ENCODE results near the gene EVX2.

Gene EVX2

DNA sequence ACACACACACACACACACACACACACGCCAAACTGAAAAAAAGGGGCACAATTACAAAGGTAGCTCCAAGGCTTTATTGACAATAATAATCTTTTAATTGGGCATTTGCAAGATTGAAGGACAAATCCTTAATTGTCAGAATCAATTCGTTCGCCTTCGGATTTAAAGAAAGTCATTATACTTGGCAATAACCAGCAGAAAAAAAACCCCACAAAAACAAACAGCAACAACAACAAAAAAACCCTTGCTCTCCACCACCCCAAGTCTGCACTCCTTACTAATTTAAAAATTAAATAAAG is 44.0 kb upstream of the EVX2 start:
- Histone ChIP-seq H3K36me3 (ENCODE audit: control insufficient read depth, insufficient read depth, low read length) (no peaks in the 10 kb centered on the region), H3K4me3 (ENCODE audit: low read depth, low read length) (peak overlapping the region; percentile 49; the same call in 1 of the 2 replicates), H3K9ac (ENCODE audit: low read length) (peak overlapping the region; percentile 80), H3K9me3 (ENCODE audit: control insufficient read depth, insufficient read depth, low read depth, low read length) (no peaks in the 10 kb centered on the region), H3K4me1 (ENCODE audit: control insufficient read depth, insufficient read depth, low read length) (peaks cover 13% of the 10 kb centered on the region), H3K27ac (ENCODE audit: low read depth, low read length) (no peak overlapping the region), H3K27me3 (ENCODE audit: control insufficient read depth, insufficient read depth, low read length) (peaks cover 100% of the 10 kb centered on the region)

GRCh38 chr2:176126929-176127773 is 43.4 kb upstream of the EVX2 start:
- H3K4me1 ChIP-seq (ENCODE audit: control insufficient read depth, insufficient read depth, low read length), result peaks cover 13% of the 10 kb centered on the region
- H3K27me3 ChIP-seq (ENCODE audit: control insufficient read depth, insufficient read depth, low read length), result peaks cover 100% of the 10 kb centered on the region
- H3K27ac ChIP-seq (ENCODE audit: low read depth, low read length), result no peak overlapping the region; the same call in 1 of the 2 replicates
- no peaks in the 10 kb centered on the region for H3K36me3 ChIP-seq (ENCODE audit: control insufficient read depth, insufficient read depth, low read length)
- no peaks in the 10 kb centered on the region for H3K9me3 ChIP-seq (ENCODE audit: control insufficient read depth, insufficient read depth, low read depth, low read length)
- peak overlapping the region; percentile 80 for H3K9ac ChIP-seq (ENCODE audit: low read length)
- peak overlapping the region; percentile 11; the same call in 1 of the 2 replicates for H3K4me3 ChIP-seq (ENCODE audit: low read depth, low read length)

DNA sequence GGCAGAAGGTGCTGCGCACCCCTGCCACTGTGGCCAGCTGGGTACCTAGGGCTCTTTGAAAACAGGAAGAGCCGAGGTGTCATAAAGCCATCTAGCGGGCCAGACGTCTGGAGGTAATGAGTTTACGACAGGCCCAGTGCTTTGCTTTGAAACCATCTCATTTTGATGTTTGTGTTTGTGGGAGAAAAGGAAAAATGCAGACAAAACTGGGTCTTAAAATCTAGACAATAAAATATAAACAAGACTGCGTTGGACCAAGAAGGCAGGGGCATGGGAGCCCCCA is 42.0 kb upstream of the EVX2 start:
- Histone ChIP-seq H3K4me3 (ENCODE audit: low read depth, low read length) (no peak overlapping the region), H3K9ac (ENCODE audit: low read length) (peak overlapping the region; percentile 72), H3K27me3 (ENCODE audit: control insufficient read depth, insufficient read depth, low read length) (peaks cover 100% of the 10 kb centered on the region), H3K4me1 (ENCODE audit: control insufficient read depth, insufficient read depth, low read length) (peaks cover 13% of the 10 kb centered on the region), H3K9me3 (ENCODE audit: control insufficient read depth, insufficient read depth, low read depth, low read length) (no peaks in the 10 kb centered on the region), H3K27ac (ENCODE audit: low read depth, low read length) (no peak overlapping the region; the same call in 1 of the 2 replicates), H3K36me3 (ENCODE audit: control insufficient read depth, insufficient read depth, low read length) (no peaks in the 10 kb centered on the region)

- H3K4me1 ChIP-seq (ENCODE audit: control insufficient read depth, insufficient read depth, low read length), result peaks cover 13% of the 10 kb centered on the region
- H3K4me3 ChIP-seq (ENCODE audit: low read depth, low read length), result no peak overlapping the region; the same call in 1 of the 2 replicates
- no peaks in the 10 kb centered on the region for H3K9me3 ChIP-seq (ENCODE audit: control insufficient read depth, insufficient read depth, low read depth, low read length)
- no peak overlapping the region; the same call in 1 of the 2 replicates for H3K27ac ChIP-seq (ENCODE audit: low read depth, low read length)
- H3K36me3 ChIP-seq (ENCODE audit: control insufficient read depth, insufficient read depth, low read length), result no peaks in the 10 kb centered on the region
- peak overlapping the region; percentile 69 for H3K9ac ChIP-seq (ENCODE audit: low read length)
- H3K27me3 ChIP-seq (ENCODE audit: control insufficient read depth, insufficient read depth, low read length), result peaks cover 100% of the 10 kb centered on the region
Observed at GRCh38 chr2:176124947-176125771, 41.4 kb upstream of the EVX2 start.

GRCh38 chr2:176124110-176124946 is 40.6 kb upstream of the EVX2 start:
- Histone ChIP-seq H3K4me3 (ENCODE audit: low read depth, low read length) (peak overlapping the region; percentile 57; the same call in 1 of the 2 replicates), H3K9ac (ENCODE audit: low read length) (peak overlapping the region; percentile 69), H3K27ac (ENCODE audit: low read depth, low read length) (no peak overlapping the region; the same call in 1 of the 2 replicates), H3K9me3 (ENCODE audit: control insufficient read depth, insufficient read depth, low read depth, low read length) (no peaks in the 10 kb centered on the region), H3K36me3 (ENCODE audit: control insufficient read depth, insufficient read depth, low read length) (no peaks in the 10 kb centered on the region), H3K4me1 (ENCODE audit: control insufficient read depth, insufficient read depth, low read length) (peaks cover 13% of the 10 kb centered on the region), H3K27me3 (ENCODE audit: control insufficient read depth, insufficient read depth, low read length) (peaks cover 100% of the 10 kb centered on the region)

- H3K27me3 ChIP-seq (ENCODE audit: control insufficient read depth, insufficient read depth, low read length), result peaks cover 100% of the 10 kb centered on the region
- H3K4me1 ChIP-seq (ENCODE audit: control insufficient read depth, insufficient read depth, low read length), result peaks cover 8% of the 10 kb centered on the region
- H3K9me3 ChIP-seq (ENCODE audit: control insufficient read depth, insufficient read depth, low read depth, low read length), result no peaks in the 10 kb centered on the region
- no peaks in the 10 kb centered on the region for H3K36me3 ChIP-seq (ENCODE audit: control insufficient read depth, insufficient read depth, low read length)
- no peak overlapping the region for H3K27ac ChIP-seq (ENCODE audit: low read depth, low read length)
- H3K4me3 ChIP-seq (ENCODE audit: low read depth, low read length), result peak overlapping the region; percentile 57
- H3K9ac ChIP-seq (ENCODE audit: low read length), result peak overlapping the region; percentile 69
Observed at GRCh38 chr2:176123411-176124109, 39.8 kb upstream of the EVX2 start.

DNA sequence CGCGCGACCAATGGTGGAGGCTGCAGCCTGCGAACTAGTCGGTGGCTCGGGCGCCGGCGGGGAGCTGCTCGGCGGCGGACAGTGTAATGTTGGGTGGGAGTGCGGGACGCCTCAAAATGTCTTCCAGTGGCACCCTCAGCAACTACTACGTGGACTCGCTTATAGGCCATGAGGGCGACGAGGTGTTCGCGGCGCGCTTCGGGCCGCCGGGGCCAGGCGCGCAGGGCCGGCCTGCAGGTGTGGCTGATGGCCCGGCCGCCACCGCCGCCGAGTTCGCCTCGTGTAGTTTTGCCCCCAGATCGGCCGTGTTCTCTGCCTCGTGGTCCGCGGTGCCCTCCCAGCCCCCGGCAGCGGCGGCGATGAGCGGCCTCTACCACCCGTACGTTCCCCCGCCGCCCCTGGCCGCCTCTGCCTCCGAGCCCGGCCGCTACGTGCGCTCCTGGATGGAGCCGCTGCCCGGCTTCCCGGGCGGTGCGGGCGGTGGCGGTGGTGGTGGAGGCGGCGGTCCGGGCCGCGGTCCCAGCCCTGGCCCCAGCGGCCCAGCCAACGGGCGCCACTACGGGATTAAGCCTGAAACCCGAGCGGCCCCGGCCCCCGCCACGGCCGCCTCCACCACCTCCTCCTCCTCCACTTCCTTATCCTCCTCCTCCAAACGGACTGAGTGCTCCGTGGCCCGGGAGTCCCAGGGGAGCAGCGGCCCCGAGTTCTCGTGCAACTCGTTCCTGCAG is 39.1 kb upstream of the EVX2 start, which contains the start of gene HOXD9:
Gene HOXD9, plus strand, starts transcription at position 37 of the 728 bp plus-strand sequence. Its CDS starts 50 bp downstream, at position 87.
- Histone ChIP-seq H3K27me3 (ENCODE audit: control insufficient read depth, insufficient read depth, low read length) (peaks cover 100% of the 10 kb centered on the region), H3K9ac (ENCODE audit: low read length) (peak within 1 kb of the TSS; percentile 69), H3K4me3 (ENCODE audit: low read depth, low read length) (peak within 1 kb of the TSS; percentile 57), H3K4me1 (ENCODE audit: control insufficient read depth, insufficient read depth, low read length) (0 out of 2 replicates have a peak, but pooled peaks cover under 1% of the 10 kb centered on the region), H3K27ac (ENCODE audit: low read depth, low read length) (peak within 1 kb of the TSS; percentile 2; the same call in 1 of the 2 replicates), H3K36me3 (ENCODE audit: control insufficient read depth, insufficient read depth, low read length) (no peaks in the 10 kb centered on the region), H3K9me3 (ENCODE audit: control insufficient read depth, insufficient read depth, low read depth, low read length) (no peaks in the 10 kb centered on the region)

DNA sequence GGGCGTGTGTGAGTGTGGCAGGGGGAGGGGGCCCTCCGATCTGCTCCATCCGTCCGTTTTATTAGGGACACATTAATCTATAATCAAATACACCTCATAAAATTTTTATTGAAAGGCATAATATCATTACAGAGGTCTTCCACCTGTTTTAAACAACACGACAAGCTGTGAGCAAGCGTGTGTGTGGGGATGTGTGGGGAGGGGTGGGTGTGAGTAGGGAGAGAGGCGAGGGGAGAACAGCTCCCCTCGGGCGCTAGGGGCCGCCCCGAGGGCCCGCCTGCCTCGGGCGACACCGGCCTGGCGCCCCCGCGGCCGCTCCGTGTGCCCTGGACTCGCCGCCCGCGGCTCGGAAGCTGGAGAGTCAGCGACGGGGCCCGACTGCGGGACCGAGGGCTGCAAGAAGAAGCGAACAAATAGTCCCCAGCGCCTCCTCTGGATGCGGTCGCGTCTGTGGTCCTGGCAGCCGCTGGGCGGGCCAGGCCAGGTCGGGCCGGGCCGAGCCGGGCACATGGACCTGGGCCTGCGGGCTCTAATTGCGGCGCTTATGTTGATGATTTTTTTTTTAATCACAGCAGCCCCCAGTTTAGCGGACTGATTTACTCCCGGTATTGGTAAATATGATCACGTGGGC is 38.4 kb upstream of the EVX2 start:
- Histone ChIP-seq H3K9ac (ENCODE audit: low read length) (peak overlapping the region; percentile 69), H3K27me3 (ENCODE audit: control insufficient read depth, insufficient read depth, low read length) (peaks cover 100% of the 10 kb centered on the region), H3K4me3 (ENCODE audit: low read depth, low read length) (peak overlapping the region; percentile 57), H3K9me3 (ENCODE audit: control insufficient read depth, insufficient read depth, low read depth, low read length) (no peaks in the 10 kb centered on the region), H3K36me3 (ENCODE audit: control insufficient read depth, insufficient read depth, low read length) (no peaks in the 10 kb centered on the region), H3K27ac (ENCODE audit: low read depth, low read length) (peak overlapping the region; percentile 2; the same call in 1 of the 2 replicates), H3K4me1 (ENCODE audit: control insufficient read depth, insufficient read depth, low read length) (no peaks in the 10 kb centered on the region)

DNA sequence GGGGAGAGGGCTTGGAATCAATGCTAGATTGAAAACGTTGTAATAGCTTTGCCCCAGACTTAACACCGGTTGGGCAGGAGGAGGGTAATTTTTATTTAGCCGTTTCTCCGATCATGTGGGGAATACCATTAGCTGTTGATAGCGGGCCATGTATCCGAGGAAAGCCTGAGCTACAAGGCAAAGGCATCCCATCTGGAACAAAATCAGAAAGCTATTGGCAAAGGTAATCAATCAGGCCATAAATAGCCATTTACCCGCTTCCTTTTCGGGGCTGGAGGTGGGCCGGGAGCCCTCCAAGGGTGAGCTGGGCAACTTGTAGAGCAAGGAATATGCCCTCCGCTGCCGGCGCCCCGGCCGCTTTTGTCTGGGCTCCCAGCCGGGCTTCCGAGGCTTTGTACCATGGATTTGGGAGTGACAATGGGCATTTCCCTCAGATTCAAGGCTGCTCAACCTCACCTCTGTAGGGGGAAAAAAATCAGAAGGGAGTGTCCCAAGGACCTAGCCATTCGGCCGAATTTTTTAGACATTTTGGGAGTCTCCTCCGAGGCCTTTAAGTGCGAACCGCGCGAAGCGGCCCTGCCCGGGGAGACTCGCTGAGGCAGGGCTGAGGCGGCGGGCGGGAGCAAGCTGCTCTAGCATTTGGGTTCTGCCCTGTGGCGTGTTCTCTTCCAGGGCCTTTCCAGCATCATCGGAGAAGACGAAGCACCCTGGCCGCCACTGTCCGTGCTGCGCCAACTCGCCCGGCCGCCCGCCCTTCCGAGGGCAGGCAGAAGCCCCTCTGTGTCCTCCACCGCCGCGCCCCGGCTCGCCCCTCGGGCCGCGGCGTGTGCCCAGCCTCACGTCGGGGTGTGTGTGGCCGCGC is 37.7 kb upstream of the EVX2 start:
- H3K9ac ChIP-seq (ENCODE audit: low read length), result peak overlapping the region; percentile 61
- no peaks in the 10 kb centered on the region for H3K9me3 ChIP-seq (ENCODE audit: control insufficient read depth, insufficient read depth, low read depth, low read length)
- peak overlapping the region; percentile 31 for H3K4me3 ChIP-seq (ENCODE audit: low read depth, low read length)

More for the DNA sequence above, 37.7 kb upstream of the EVX2 start:
- no peaks in the 10 kb centered on the region for H3K4me1 ChIP-seq (ENCODE audit: control insufficient read depth, insufficient read depth, low read length)
- H3K27me3 ChIP-seq (ENCODE audit: control insufficient read depth, insufficient read depth, low read length), result peaks cover 100% of the 10 kb centered on the region
- H3K27ac ChIP-seq (ENCODE audit: low read depth, low read length), result no peak overlapping the region
- no peaks in the 10 kb centered on the region for H3K36me3 ChIP-seq (ENCODE audit: control insufficient read depth, insufficient read depth, low read length)
